H9 (cell line): ENCODE results near the gene AHNAK2. TPM values are rescaled to one million over a fixed set of nuclear protein-coding genes. Genes with fewer than 3 reads are reported as not detected.

ENCODE experiments used
- DNase-seq: peaks from one replicate; pipeline ENCODE4 v3.0.0-alpha.2; 2017
- H2AFZ ChIP-seq: one replicate; pipeline ENCODE4 v1.6.1; 2013; ENCODE audit warnings: mild to moderate bottlenecking, low read length, control low read depth, moderate library complexity
- H2AK5ac ChIP-seq: 2 replicates; pipeline ENCODE4 v1.6.1; 2013; ENCODE audit warnings: low read length, control low read depth, mixed read lengths; ENCODE audit not compliant: insufficient read length
- H2BK120ac ChIP-seq: one replicate; pipeline ENCODE4 v1.6.1; 2013; ENCODE audit warnings: low read depth, mild to moderate bottlenecking, low read length, control low read depth, inconsistent platforms; ENCODE audit not compliant: poor library complexity, severe bottlenecking
- H2BK12ac ChIP-seq: 2 replicates; pipeline ENCODE4 v1.6.1; 2013; ENCODE audit warnings: low read length, control low read depth, mixed read lengths, low read depth; ENCODE audit not compliant: insufficient read length
- H2BK15ac ChIP-seq: 2 replicates; pipeline ENCODE4 v1.6.1; 2013; ENCODE audit warnings: low read depth, low read length, control low read depth
- H2BK20ac ChIP-seq: one replicate; pipeline ENCODE4 v1.6.1; 2013; ENCODE audit warnings: low read depth, mild to moderate bottlenecking, low read length, control low read depth, inconsistent platforms; ENCODE audit not compliant: poor library complexity, severe bottlenecking
- H2BK5ac ChIP-seq: 2 replicates; pipeline ENCODE4 v1.6.1; 2013; ENCODE audit warnings: low read length, control low read depth, mixed read lengths; ENCODE audit not compliant: insufficient read length
- H3K14ac ChIP-seq: 2 replicates; pipeline ENCODE4 v1.6.1; 2013; ENCODE audit warnings: low read length, control low read depth; ENCODE audit not compliant: insufficient read depth
- H3K18ac ChIP-seq: 2 replicates; pipeline ENCODE4 v1.6.1; 2013; ENCODE audit warnings: low read depth, mild to moderate bottlenecking, mixed read lengths, low read length, control low read depth; ENCODE audit not compliant: insufficient read length
- H3K23ac ChIP-seq: 2 replicates; pipeline ENCODE4 v1.6.1; 2013; ENCODE audit warnings: low read length, control low read depth, mixed read lengths, low read depth; ENCODE audit not compliant: insufficient read length
- H3K23me2 ChIP-seq: 2 replicates; pipeline ENCODE4 v1.6.1; 2013; ENCODE audit warnings: low read depth, mild to moderate bottlenecking, mixed read lengths, low read length, control low read depth; ENCODE audit not compliant: insufficient read length, poor library complexity, severe bottlenecking
- H3K27ac ChIP-seq: 2 replicates; pipeline ENCODE4 v1.5.1; 2013; ENCODE audit warnings: low read length, control low read depth, mixed read lengths, low read depth; ENCODE audit not compliant: insufficient read length
- H3K27me3 ChIP-seq: 2 replicates; pipeline ENCODE4 v1.6.1; 2013; ENCODE audit warnings: low read length, control low read depth, inconsistent platforms; ENCODE audit not compliant: insufficient read depth
- H3K4ac ChIP-seq: 2 replicates; pipeline ENCODE4 v1.6.1; 2013; ENCODE audit warnings: low read depth, mild to moderate bottlenecking, control low read depth, inconsistent platforms, low read length, moderate library complexity
- H3K4me1 ChIP-seq: 2 replicates; pipeline ENCODE4 v1.6.1; 2013; ENCODE audit warnings: low read length, control low read depth, inconsistent platforms; ENCODE audit not compliant: insufficient read depth
- H3K4me2 ChIP-seq: 2 replicates; pipeline ENCODE4 v1.6.1; 2013; ENCODE audit warnings: low read length, control low read depth, mixed read lengths; ENCODE audit not compliant: insufficient read length, insufficient read depth
- H3K56ac ChIP-seq: 2 replicates; pipeline ENCODE4 v1.6.1; 2013; ENCODE audit warnings: low read depth, mild to moderate bottlenecking, mixed read lengths, low read length, control low read depth; ENCODE audit not compliant: insufficient read length
- H3K79me1 ChIP-seq: 2 replicates; pipeline ENCODE4 v1.6.1; 2013; ENCODE audit warnings: low read depth, mild to moderate bottlenecking, moderate library complexity, low read length, control low read depth, inconsistent platforms; ENCODE audit not compliant: insufficient read depth, poor library complexity, severe bottlenecking
- H3K79me2 ChIP-seq: 2 replicates; pipeline ENCODE4 v1.6.1; 2013; ENCODE audit warnings: low read length, control low read depth, inconsistent platforms; ENCODE audit not compliant: insufficient read depth
- H3K9ac ChIP-seq: 2 replicates; pipeline ENCODE4 v1.6.1; 2013; ENCODE audit warnings: low read length, control low read depth, mixed read lengths; ENCODE audit not compliant: insufficient read length; ENCODE audit errors: extremely low read depth
- H3K9me3 ChIP-seq: one replicate; pipeline ENCODE4 v1.6.1; 2013; ENCODE audit warnings: low read depth, low read length, inconsistent platforms; ENCODE audit not compliant: control insufficient read depth
- H3T11ph ChIP-seq: one replicate; pipeline ENCODE4 v1.6.1; 2013; ENCODE audit warnings: mild to moderate bottlenecking, low read length, control low read depth, inconsistent platforms
- H4K20me1 ChIP-seq: one replicate; pipeline ENCODE4 v1.6.1; 2013; ENCODE audit not compliant: control insufficient read depth, insufficient read length, insufficient read depth
- H4K5ac ChIP-seq: 2 replicates; pipeline ENCODE4 v1.6.1; 2013; ENCODE audit warnings: low read depth, mild to moderate bottlenecking, mixed read lengths, low read length, control low read depth; ENCODE audit not compliant: insufficient read length
- H4K8ac ChIP-seq: replicated peaks from 2 replicates; pipeline ENCODE4 v1.6.1; 2013; ENCODE audit warnings: low read length, control low read depth, mixed read lengths, low read depth; ENCODE audit not compliant: insufficient read length
- H4K91ac ChIP-seq: 2 replicates; pipeline ENCODE4 v1.6.1; 2013; ENCODE audit warnings: low read depth, mild to moderate bottlenecking, moderate library complexity, mixed read lengths, low read length, control low read depth; ENCODE audit not compliant: insufficient read length
- H3K27ac Mint-ChIP-seq, 3 experiments: 2 replicates in 2 of 3; 3 replicates in 1 of 3; pipeline ENCODE4 v1.8.0; 2020 to 2021; ENCODE audit warnings: mixed read lengths in 3 of 3, mild to moderate bottlenecking in 1 of 3, moderate library complexity in 1 of 3
- H3K27me3 Mint-ChIP-seq: 2 replicates; pipeline ENCODE4 v1.8.0; 2021; ENCODE audit warnings: low read depth, mild to moderate bottlenecking, moderate library complexity, mixed read lengths
- H3K36me3 Mint-ChIP-seq, 3 experiments: 2 replicates in 2 of 3; 3 replicates in 1 of 3; pipeline ENCODE4 v1.8.0; 2020 to 2021; ENCODE audit warnings: low read depth in 3 of 3, mixed read lengths in 3 of 3; ENCODE audit not compliant: insufficient read depth in 1 of 3
- H3K4me1 Mint-ChIP-seq, 2 experiments: 2 replicates each; pipeline ENCODE4 v1.8.0; 2020; ENCODE audit warnings: mixed read lengths in 2 of 2
- H3K4me3 Mint-ChIP-seq, 2 experiments: 2 replicates in 1 of 2; 3 replicates in 1 of 2; pipeline ENCODE4 v1.8.0; 2020 to 2021; ENCODE audit warnings: mild to moderate bottlenecking in 2 of 2, mixed read lengths in 2 of 2, moderate library complexity in 1 of 2
- H3K9me3 Mint-ChIP-seq, 2 experiments: 2 replicates in 1 of 2; 3 replicates in 1 of 2; pipeline ENCODE4 v1.8.0; 2020; ENCODE audit warnings: mild to moderate bottlenecking in 2 of 2, mixed read lengths in 2 of 2, moderate library complexity in 1 of 2
- WGBS: extraction: QIAGEN DNeasy Blood & Tissue Kit; methylation state at CpG from one replicate; pipeline ENCODE4 v1.1.7; 2013; ENCODE audit warnings: missing lambda C conversion rate, low lambda C conversion rate, mixed read lengths; ENCODE audit not compliant: insufficient read length; ENCODE audit errors: extremely low coverage; 5-methylcytosine and 5-hydroxymethylcytosine counted together
- total RNA-seq: library from RNA; stranded (reverse); gene quantifications from 2 replicates; pipeline ENCODE4 v1.2.1, GENCODE V29; 2021
- TF ChIP-seq, protein P1 (sequence below): fragments of 200-600 bp; sonication (generic); conservative IDR thresholded peaks from 3 replicates; pipeline ENCODE4 v1.8.0; 2021; ENCODE audit warnings: antibody characterized with exemption, mild to moderate bottlenecking

AHNAK2 gene
- total RNA-seq, 1 experiment from 2014 or later = 2.8 TPM

GRCh38 chr14:104924421-104925213 is 53.6 kb downstream of the AHNAK2 start, which contains the start of gene PLD4:
Gene PLD4, plus strand, starts transcription at chr14:104924879. Its CDS starts 2,262 bp downstream, at chr14:104927141.
- Histone ChIP-seq H3K27ac (no peak within 1 kb of the TSS), H3K9ac (no peak within 1 kb of the TSS), H3K18ac (no peak within 1 kb of the TSS), H3K4me1 (no peaks in the 10 kb centered on the region; the same call in 1 of the 2 replicates), H3K79me2 (no peaks in the 10 kb centered on the region), H4K91ac (no peak within 1 kb of the TSS), H2BK5ac (no peak within 1 kb of the TSS), H3K23ac (no peak within 1 kb of the TSS), H4K8ac (no peak within 1 kb of the TSS), H2AK5ac (no peak within 1 kb of the TSS), H3T11ph (no peak within 1 kb of the TSS), H2BK120ac (no peak within 1 kb of the TSS), H2BK20ac (no peak within 1 kb of the TSS), H3K4ac (no peak within 1 kb of the TSS), H4K20me1 (no peaks in the 10 kb centered on the region), H3K9me3 (no peaks in the 10 kb centered on the region), H4K5ac (no peak within 1 kb of the TSS), H2BK12ac (no peak within 1 kb of the TSS), H3K4me2 (no peak within 1 kb of the TSS), H3K79me1 (no peaks in the 10 kb centered on the region), H2AFZ (no peak within 1 kb of the TSS), H3K27me3 (no peaks in the 10 kb centered on the region), H3K56ac (no peak within 1 kb of the TSS), H3K14ac (no peak within 1 kb of the TSS; the same call in 1 of the 2 replicates), H3K23me2 (no peaks in the 10 kb centered on the region), H2BK15ac (no peak within 1 kb of the TSS)
- no peak within 1 kb of the TSS for H3K27ac Mint-ChIP-seq
- no CpG with 5 or more reads among the region's 14 CpGs for WGBS
- 0 out of 4 replicates have a peak, but pooled peaks cover 0 to 2% of the 10 kb centered on the region in 2 experiments for H3K4me1 Mint-ChIP-seq
- no peaks in the 10 kb centered on the region; a peak in 1 of 5 replicates for H3K9me3 Mint-ChIP-seq
- H3K36me3 Mint-ChIP-seq = 0 out of 7 replicates have a peak, but pooled peaks cover 0 to 3% (median 0%) of the 10 kb centered on the region in 3 experiments
- peaks cover 9% of the 10 kb centered on the region for H3K27me3 Mint-ChIP-seq
- no peak for DNase-seq
- H3K4me3 Mint-ChIP-seq = no peak within 1 kb of the TSS
- TF ChIP-seq, protein P1, sequence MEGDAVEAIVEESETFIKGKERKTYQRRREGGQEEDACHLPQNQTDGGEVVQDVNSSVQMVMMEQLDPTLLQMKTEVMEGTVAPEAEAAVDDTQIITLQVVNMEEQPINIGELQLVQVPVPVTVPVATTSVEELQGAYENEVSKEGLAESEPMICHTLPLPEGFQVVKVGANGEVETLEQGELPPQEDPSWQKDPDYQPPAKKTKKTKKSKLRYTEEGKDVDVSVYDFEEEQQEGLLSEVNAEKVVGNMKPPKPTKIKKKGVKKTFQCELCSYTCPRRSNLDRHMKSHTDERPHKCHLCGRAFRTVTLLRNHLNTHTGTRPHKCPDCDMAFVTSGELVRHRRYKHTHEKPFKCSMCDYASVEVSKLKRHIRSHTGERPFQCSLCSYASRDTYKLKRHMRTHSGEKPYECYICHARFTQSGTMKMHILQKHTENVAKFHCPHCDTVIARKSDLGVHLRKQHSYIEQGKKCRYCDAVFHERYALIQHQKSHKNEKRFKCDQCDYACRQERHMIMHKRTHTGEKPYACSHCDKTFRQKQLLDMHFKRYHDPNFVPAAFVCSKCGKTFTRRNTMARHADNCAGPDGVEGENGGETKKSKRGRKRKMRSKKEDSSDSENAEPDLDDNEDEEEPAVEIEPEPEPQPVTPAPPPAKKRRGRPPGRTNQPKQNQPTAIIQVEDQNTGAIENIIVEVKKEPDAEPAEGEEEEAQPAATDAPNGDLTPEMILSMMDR = no peak
